Left colon (tissue), 2 donors: Measurements from ENCODE around the gene UBA6. TPM values are rescaled to one million over a fixed set of nuclear protein-coding genes. Genes with fewer than 3 reads are reported as not detected.
A peak's percentile ranks its signal among the peaks of the same experiment; 100 is the strongest.

ENCODE experiments used
- ATAC-seq: fragments of 200-7000 bp; cut with Tn5 transposase; one replicate; pipeline ENCODE4 v1.9.1; 2020; ENCODE audit warnings: mild to moderate bottlenecking, moderate library complexity
- DNase-seq, 2 donors: peaks; one replicate each; pipeline ENCODE4 v3.0.0-alpha.2; 2020
- intact Hi-C, 2 donors: fragments of 100-400 bp; cut with DNase I in 1 of 2; cut with micrococcal nuclease in 1 of 2; formaldehyde crosslinking; loops; one replicate each; pipeline versions ENCODE4 v1.11.2 to v1.14.0; 2022; cut with DNase I, micrococcal nuclease
- total RNA-seq, 2 donors: library from RNA; stranded (reverse); fragmentation: NEBNext Ultra II Directional; extraction: Animal tissue kit (Norgen Biotek cat#: 25700); gene quantifications; one replicate each; pipeline ENCODE4 v1.2.1, GENCODE V29; 2021
- donor health status: DM: no; HTN: no; CAD: no.
- donor health status: DM: yes; HTN: yes; CAD: no.

UBA6 gene
- total RNA-seq, 2 donors from 2014 or later = 45.0 to 54.7 TPM

GRCh38 chr4:67604029-67604381, 97.0 kb downstream of the UBA6 start:
- ATAC-seq (no peak), DNase-seq (no peak)
- intact Hi-C loops = no loop called here

GRCh38 chr4:67603310-67604028, 97.5 kb downstream of the UBA6 start:
- no peak for DNase-seq
- intact Hi-C loops = no loop called here
- no peak for ATAC-seq

DNA sequence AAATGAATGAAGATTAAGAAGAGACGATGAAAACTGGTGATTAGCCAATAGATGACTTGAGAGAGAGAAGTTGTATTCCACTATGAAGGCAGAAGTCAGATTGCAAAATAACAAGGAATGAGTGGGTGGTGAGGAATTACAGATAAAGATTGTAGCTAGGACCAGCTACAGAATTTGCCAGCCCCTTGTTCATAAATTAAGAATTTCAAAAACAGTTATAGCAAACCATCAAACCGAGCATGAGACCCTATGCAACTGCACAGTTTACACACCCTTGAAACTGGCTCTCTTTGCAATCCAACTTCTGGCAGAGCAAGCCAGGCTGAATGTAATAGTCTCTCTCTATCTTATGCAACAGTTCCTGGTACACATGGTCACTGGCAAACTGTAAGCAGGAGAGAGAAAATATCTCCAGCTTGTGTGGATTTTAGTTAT, 107.2 kb downstream of the UBA6 start:
- DNase-seq (no peak), ATAC-seq (no peak)
- intact Hi-C loops = no loop called here

GRCh38 chr4:67587156-67587555, 113.8 kb downstream of the UBA6 start:
- intact Hi-C loops = no loop called here
- peak; percentile 13 for ATAC-seq
- no peak for DNase-seq

- ATAC-seq (no peak), DNase-seq (no peak)
- intact Hi-C loops = no loop called here
Measured at GRCh38 chr4:67584496-67584895, 116.5 kb downstream of the UBA6 start.

DNA sequence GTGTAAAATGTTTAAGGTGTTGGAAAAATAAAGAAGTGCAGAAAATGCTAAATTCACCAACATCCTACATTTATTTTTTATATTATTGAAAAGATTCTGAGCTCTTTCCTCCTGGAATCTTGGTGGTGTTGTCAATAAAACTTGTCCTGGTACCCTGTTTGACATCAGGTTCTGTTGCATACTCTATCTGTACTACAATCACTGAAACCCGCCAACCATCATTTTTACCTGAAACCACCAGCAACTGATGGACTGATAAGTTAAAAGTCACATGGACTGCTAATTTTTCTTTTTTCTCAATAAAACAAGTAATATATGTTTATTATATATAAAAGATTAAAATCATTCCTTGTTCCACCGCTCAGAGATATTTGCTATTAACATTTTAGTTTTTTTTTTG, 119.0 kb downstream of the UBA6 start:
- no peak for DNase-seq
- intact Hi-C loops = no loop called here
- ATAC-seq = no peak

DNA sequence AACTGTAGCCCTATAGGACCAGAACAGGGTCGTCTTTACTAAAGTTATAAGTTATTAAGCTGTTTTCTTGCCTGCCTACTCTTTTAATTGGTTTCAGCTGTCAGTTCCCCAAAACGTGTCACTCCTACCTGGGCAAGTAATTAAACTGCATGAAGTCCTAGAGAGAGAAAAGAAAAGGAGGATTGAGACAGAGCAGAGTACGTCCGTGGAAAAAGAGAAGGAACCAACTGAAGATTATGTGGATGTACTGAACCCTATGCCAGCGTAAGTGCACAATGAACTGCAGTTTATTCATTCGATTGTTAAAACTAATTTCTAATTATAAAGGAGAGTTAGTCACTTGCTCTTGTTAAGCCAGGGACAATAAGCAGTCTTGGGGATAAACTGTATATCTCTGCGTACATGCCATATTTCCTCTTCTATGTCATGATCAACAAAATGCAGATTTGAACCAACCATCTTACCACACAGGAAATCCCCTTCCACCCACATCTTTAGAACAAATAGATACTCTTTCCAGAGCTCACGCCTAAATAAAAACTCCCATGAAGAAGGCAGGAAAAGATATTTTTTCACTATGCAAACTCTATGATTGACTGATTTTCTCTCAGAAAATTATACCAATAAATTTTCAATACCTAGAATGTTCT, 119.6 kb downstream of the UBA6 start:
- ATAC-seq = no peak
- intact Hi-C loops = no loop called here

GRCh38 chr4:67580577-67580976, 120.4 kb downstream of the UBA6 start:
- intact Hi-C loops = no loop called here
- DNase-seq (no peak), ATAC-seq (no peak)

More for the DNA sequence above, 119.6 kb downstream of the UBA6 start:
- no peak for DNase-seq

- intact Hi-C loops = no loop called here
- ATAC-seq = no peak
- no peak for DNase-seq
Measured at GRCh38 chr4:67576538-67576937, 124.4 kb downstream of the UBA6 start.

GRCh38 chr4:67576059-67576466, 124.9 kb downstream of the UBA6 start:
- ATAC-seq = no peak
- DNase-seq = no peak
- intact Hi-C loops = no loop called here

DNA sequence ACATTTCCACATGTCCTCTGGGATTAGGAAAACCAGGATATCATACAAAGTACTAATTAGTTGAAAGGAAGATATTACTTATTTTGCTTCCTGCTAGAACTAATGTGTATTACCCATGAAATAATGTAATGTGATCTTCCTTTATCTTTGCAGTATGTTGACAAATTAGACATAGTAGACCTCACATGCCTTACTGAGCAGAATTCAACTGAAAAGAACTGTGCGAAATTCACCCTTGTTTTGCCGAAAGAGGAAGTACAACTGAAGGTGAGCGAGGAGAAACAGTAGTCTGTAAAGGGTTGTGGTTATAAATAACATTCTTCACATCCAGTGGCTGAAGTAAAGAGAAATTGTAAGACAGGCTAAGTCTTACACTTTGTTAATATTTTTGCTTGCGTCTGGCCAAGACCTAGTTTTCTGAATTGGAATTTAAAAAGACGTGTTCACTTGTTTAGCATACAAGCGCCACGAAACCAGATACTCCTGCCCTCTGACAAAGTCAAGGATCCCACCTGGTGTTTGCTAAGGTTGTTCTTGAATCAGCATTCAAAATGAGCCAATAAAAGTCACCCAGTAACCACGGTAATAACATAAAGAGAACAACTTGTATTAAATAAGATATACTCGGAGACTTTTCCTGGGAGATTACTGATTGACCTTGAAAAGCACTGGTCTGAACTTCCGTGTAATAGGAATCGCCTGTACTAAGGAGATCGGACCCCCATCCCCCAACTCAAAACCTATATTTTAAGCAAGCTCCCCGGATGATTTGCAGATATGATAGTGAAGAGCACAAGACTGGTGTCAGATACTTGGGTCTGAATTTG, 125.5 kb downstream of the UBA6 start:
- ATAC-seq (no peak), DNase-seq (no peak)
- intact Hi-C loops = no loop called here

- intact Hi-C loops = no loop called here
- DNase-seq (no peak), ATAC-seq (no peak)
Measured at GRCh38 chr4:67573193-67573592, 127.8 kb downstream of the UBA6 start.

DNA sequence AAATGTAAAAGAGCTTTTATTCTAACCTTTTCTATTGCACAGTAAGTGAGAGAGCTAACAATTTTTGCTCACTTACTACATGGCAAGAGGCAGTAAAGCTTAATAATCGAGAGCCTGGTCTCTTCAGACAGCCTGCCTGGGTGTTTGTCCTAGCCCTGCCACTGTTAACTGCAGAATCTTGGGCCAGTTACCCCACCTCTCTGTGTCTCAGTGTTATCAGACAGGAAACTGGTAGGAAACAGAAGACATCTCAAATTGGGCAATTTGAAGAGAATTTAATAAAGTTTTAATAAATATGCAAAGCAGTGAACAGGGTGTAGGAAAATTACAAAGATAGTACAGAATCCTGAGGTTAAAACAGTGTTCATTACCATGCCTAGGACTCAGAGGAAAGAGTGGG, 129.0 kb downstream of the UBA6 start:
- intact Hi-C loops = no loop called here
- no peak for ATAC-seq
- no peak for DNase-seq

DNA sequence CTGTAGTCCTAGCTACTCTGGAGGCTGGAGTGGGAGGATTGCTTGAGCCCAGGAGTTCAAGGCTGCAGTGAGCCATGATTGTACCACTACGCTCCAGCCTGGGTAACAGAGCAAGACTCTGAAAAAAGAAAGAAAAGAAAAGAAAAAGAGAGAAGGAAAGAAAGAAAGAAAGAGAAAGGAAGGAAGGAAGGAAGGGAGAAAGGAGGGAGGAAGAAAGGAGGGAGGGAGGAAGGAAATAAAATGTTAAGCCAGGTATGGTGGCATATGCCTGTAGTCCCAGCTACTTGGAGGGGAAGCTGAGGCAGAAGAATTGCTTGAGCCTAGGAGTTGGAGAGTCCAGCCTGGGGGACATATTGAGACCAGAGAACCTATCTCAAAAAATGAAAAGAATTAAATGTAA, 130.4 kb downstream of the UBA6 start:
- intact Hi-C loops = no loop called here

GRCh38 chr4:67568820-67569219, 132.1 kb downstream of the UBA6 start:
- intact Hi-C loops = no loop called here
- ATAC-seq (no peak), DNase-seq (no peak)

More for the DNA sequence above, 130.4 kb downstream of the UBA6 start:
- ATAC-seq (no peak), DNase-seq (no peak)

DNA sequence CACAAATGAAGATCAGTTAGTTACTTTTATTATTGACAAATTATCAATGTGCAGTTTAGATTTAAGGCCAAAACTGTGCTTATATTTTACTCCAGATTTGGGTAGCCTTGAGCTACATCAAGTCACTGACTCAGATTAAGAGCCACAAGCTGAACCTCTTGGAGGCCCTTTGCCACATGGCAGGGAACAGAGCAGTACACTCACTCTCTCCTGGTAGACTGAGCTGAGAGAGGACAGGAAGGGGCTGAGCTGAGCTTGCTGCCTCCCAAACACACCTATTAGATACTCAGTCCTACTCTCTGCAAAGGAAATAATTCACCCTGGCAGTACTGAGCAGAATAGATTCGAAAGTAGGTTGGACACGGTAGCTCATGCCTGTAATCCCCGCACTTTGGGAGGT, 134.6 kb downstream of the UBA6 start:
- intact Hi-C loops = no loop called here

DNA sequence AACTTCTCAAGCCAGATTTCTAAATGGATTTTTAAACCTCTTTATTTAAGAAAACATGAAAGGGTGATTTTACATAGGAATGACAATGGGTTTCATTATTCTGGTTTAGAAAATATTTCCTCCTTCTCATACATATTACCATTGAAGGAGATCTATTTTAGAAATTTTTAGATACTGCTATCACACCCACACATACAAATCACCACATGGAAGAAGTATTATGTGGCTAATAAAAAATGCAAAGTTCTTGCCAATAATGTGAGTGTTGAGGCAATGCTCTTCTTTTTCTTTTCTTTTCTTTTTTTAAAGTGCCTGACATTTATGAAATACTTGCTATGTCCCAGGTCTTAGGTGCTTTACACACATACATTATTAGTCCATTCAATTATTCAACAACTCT, 135.7 kb downstream of the UBA6 start:
- intact Hi-C loops = no loop called here
- ATAC-seq = no peak
- DNase-seq = no peak

More for the DNA sequence above, 134.6 kb downstream of the UBA6 start:
- ATAC-seq (no peak), DNase-seq (no peak)
